K562 (cell line): ENCODE measurements around the gene PLEKHN1. TPM values are rescaled to one million over a fixed set of nuclear protein-coding genes. Genes with fewer than 3 reads are reported as not detected.

ENCODE experiments used
- ATAC-seq: fragments of 200-7000 bp; cut with Tn5 transposase; 3 replicates; pipeline ENCODE4 v1.9.1; 2020; ENCODE audit warnings: moderate library complexity
- BruUV-seq: library from RNA; stranded (reverse); fragments of 400-500 nt; replicated peaks from 2 replicates; lab custom pipeline; 2021; lab: Mats Ljungman, UMichigan
- CTCF ChIA-PET: fragments of 300-600 bp; formaldehyde crosslinking; extraction: SDS; loops from one replicate; lab custom pipeline; 2021; ENCODE audit warnings: low intra/inter-chr PET ratio; lab: Yijun Ruan, JAX
- POLR2A ChIA-PET: fragments of 300-600, 350-650 bp; sonication (Branson Sonifier 250); formaldehyde crosslinking; extraction: SDS; loops from one replicate; lab custom pipeline; 2021; ENCODE audit warnings: antibody characterized with exemption, inconsistent platforms; lab: Yijun Ruan, JAX
- DNase-seq, 4 experiments: peaks; one replicate each; pipeline versions ENCODE4 v3.0.0 to v3.0.0-alpha.2; 2011 to 2018; ENCODE audit warnings: low spot score in 3 of 4, mixed read lengths in 3 of 4; ENCODE audit errors: extremely low read depth in 1 of 4
- FAIRE-seq: peaks from 2 replicates; lab custom pipeline; 2011; peaks lifted over from hg19 to GRCh38; lab: Jason Lieb, UNC
- H2AFZ ChIP-seq: 2 replicates; pipeline ENCODE4 v1.6.0; 2011; ENCODE audit warnings: low read depth, low read length, control low read depth, inconsistent platforms
- H3K27ac ChIP-seq: fragments of 200-600 bp; 3 replicates; pipeline ENCODE4 v1.8.0; 2011; ENCODE audit warnings: low read depth, mild to moderate bottlenecking, control low read depth, inconsistent platforms, low read length, moderate library complexity, mixed read lengths; ENCODE audit errors: extremely low read depth
- H3K27me3 ChIP-seq, 2 experiments: fragments of 300-600 bp in 1 of 2; 2 replicates in 1 of 2; 3 replicates in 1 of 2; pipeline versions ENCODE4 v1.6.0 to v1.8.0; 2011; ENCODE audit warnings: inconsistent platforms in 2 of 2, low read length in 2 of 2, mild to moderate bottlenecking in 1 of 2, mixed read lengths in 1 of 2, moderate library complexity in 1 of 2; ENCODE audit not compliant: control insufficient read depth in 2 of 2, insufficient read depth in 2 of 2
- H3K36me3 ChIP-seq: fragments of 300-600 bp; 3 replicates; pipeline ENCODE4 v1.8.0; 2011; ENCODE audit warnings: mild to moderate bottlenecking, low read length, inconsistent platforms; ENCODE audit not compliant: control insufficient read depth, insufficient read depth
- H3K4me1 ChIP-seq, 2 experiments: fragments of 200-600 bp in 1 of 2; replicated peaks in 1 of 2; 2 replicates in 1 of 2; 3 replicates in 1 of 2; pipeline versions ENCODE4 v1.5.1 to v1.8.0; 2011; ENCODE audit warnings: inconsistent platforms in 2 of 2, low read length in 2 of 2, mild to moderate bottlenecking in 1 of 2, mixed read lengths in 1 of 2, moderate library complexity in 1 of 2; ENCODE audit not compliant: control insufficient read depth in 2 of 2, insufficient read depth in 2 of 2
- H3K4me2 ChIP-seq: 2 replicates; pipeline ENCODE4 v1.6.1; 2011; ENCODE audit warnings: low read length, control low read depth, inconsistent platforms, mixed read lengths; ENCODE audit not compliant: insufficient read depth
- H3K4me3 ChIP-seq: fragments of 200-600 bp; sonication (generic), shearing (Covaris generic); 2 replicates; pipeline ENCODE4 v1.5.1; 2016; ENCODE audit warnings: control low read depth, inconsistent platforms
- H3K79me2 ChIP-seq: fragments of 200-600 bp; 3 replicates; pipeline ENCODE4 v1.8.0; 2011; ENCODE audit warnings: low read length, inconsistent platforms; ENCODE audit not compliant: control insufficient read depth, insufficient read depth
- H3K9ac ChIP-seq, 2 experiments: 2 replicates each; pipeline versions ENCODE4 v1.6.0 to v1.6.1; 2011; ENCODE audit warnings: low read depth in 2 of 2, low read length in 2 of 2, control low read depth in 1 of 2, inconsistent platforms in 1 of 2, mild to moderate bottlenecking in 1 of 2, mixed read lengths in 1 of 2; ENCODE audit not compliant: insufficient read depth in 1 of 2
- H3K9me1 ChIP-seq: one replicate; pipeline ENCODE4 v1.6.0; 2011; ENCODE audit warnings: inconsistent platforms, mild to moderate bottlenecking, low read length, moderate library complexity; ENCODE audit not compliant: control insufficient read depth, insufficient read depth
- H3K9me3 ChIP-seq: replicated peaks from 2 replicates; pipeline ENCODE4 v1.5.1; 2011; ENCODE audit warnings: low read depth, low read length, inconsistent platforms; ENCODE audit not compliant: control insufficient read depth, insufficient read depth
- H4K20me1 ChIP-seq: replicated peaks from 2 replicates; pipeline ENCODE4 v1.6.1; 2011; ENCODE audit warnings: low read length, inconsistent platforms, mixed read lengths; ENCODE audit not compliant: control insufficient read depth, insufficient read depth
- BCOR ChIP-seq: fragments of 450-650 bp; IDR thresholded peaks from 2 replicates; pipeline ENCODE4 v1.6.1; 2016
- BRCA1 ChIP-seq, 2 experiments: fragments of 450-650 bp in 1 of 2; sonication (generic) in 1 of 2; formaldehyde crosslinking in 1 of 2; IDR thresholded peaks; 2 replicates each; pipeline versions ENCODE4 v1.5.0 to v1.6.1; 2017 to 2020; ENCODE audit warnings: mild to moderate bottlenecking in 1 of 2, missing genetic modification reagents in 1 of 2
- CCAR2 ChIP-seq: fragments of 200-400 bp; formaldehyde crosslinking; IDR thresholded peaks from 2 replicates; pipeline ENCODE4 v1.6.1; 2017; ENCODE audit warnings: mild to moderate bottlenecking, low read depth, low read length
- FOXM1 ChIP-seq, 2 experiments: fragments of 450-650 bp in 1 of 2; sonication (generic) in 1 of 2; formaldehyde crosslinking in 1 of 2; IDR thresholded peaks; 2 replicates each; pipeline versions ENCODE4 v1.6.1 to v1.9.0; 2017 to 2022; ENCODE audit warnings: low read depth in 2 of 2, mild to moderate bottlenecking in 2 of 2, missing genetic modification reagents in 1 of 2, moderate library complexity in 1 of 2
- GTF2F1 ChIP-seq: IDR thresholded peaks from 2 replicates; pipeline ENCODE4 v1.6.1; 2011; ENCODE audit warnings: low read depth, low read length, improper control_type of control experiment
- HEY1 ChIP-seq: fragments of 250-450 bp; sonication (Bioruptor Pico); IDR thresholded peaks from 2 replicates; pipeline ENCODE4 v1.5.0; 2020; ENCODE audit warnings: mild to moderate bottlenecking, moderate library complexity, borderline replicate concordance
- KDM5B ChIP-seq: fragments of 200-600 bp; sonication (generic); IDR thresholded peaks from 2 replicates; pipeline ENCODE4 v1.6.1; 2012; ENCODE audit warnings: low read depth, mild to moderate bottlenecking, moderate library complexity, low read length, control low read depth, inconsistent platforms; ENCODE audit not compliant: insufficient replicate concordance
- SREBF2 ChIP-seq: sonication (generic); formaldehyde crosslinking; IDR thresholded peaks from 2 replicates; pipeline ENCODE4 v1.4.0; 2020; ENCODE audit warnings: mild to moderate bottlenecking, missing genetic modification reagents
- ZNF431 ChIP-seq: sonication (generic); formaldehyde crosslinking; IDR thresholded peaks from 2 replicates; pipeline ENCODE4 v1.8.0; 2022; ENCODE audit warnings: mild to moderate bottlenecking, missing genetic modification reagents
- WGBS: fragments of 100-300 bp; shearing (Covaris generic); methylation state at CpG from one replicate; pipeline ENCODE4 v1.1.6; 2016; ENCODE audit warnings: low coverage, mixed read lengths; ENCODE audit not compliant: insufficient coverage; ENCODE audit errors: missing lambda C conversion rate; 5-methylcytosine and 5-hydroxymethylcytosine counted together
- in situ Hi-C: fragments of 300-500 bp; cut with MboI; formaldehyde crosslinking; loops from 4 replicates; pipeline ENCODE4 v1.15.0; 2018; ENCODE audit warnings: inconsistent platforms, mixed read lengths
- intact Hi-C: fragments of 100-400 bp; cut with micrococcal nuclease; formaldehyde crosslinking; loops from 2 replicates; pipeline ENCODE4 v1.14.2; 2022
- polyA plus RNA-seq, 8 experiments: library from polyadenylated mRNA; depleted of rRNA in 4 of 8; stranded (reverse) in 5 of 8; unstranded in 3 of 8; fragments of >200 nt; fragmentation: Nextera tagmentation in 2 of 8; fragmentation: Illumina TruSeq in 1 of 8; extraction: Ambion mirVana in 2 of 8; extraction: Trizol in 1 of 8; gene quantifications; 2 replicates each; pipeline versions ENCODE4 v1.2.1 to v1.2.3, GENCODE V29; 2011 to 2014; ENCODE audit warnings: inconsistent platforms in 1 of 8, missing spikeins in 1 of 8
- total RNA-seq, 7 experiments: library from RNA; depleted of rRNA in 6 of 7; stranded (reverse); fragments of >200 nt in 6 of 7; fragmentation: Illumina TruSeq in 2 of 7; extraction: Trizol in 2 of 7; gene quantifications; 2 replicates each; pipeline versions ENCODE4 v1.2.1 to v1.2.3, GENCODE V29; 2011 to 2021; ENCODE audit warnings: low replicate concordance in 1 of 7
- TF ChIP-seq, protein P1 (sequence below): fragments of 250-450 bp; sonication (Bioruptor Pico); IDR thresholded peaks from 2 replicates; pipeline ENCODE4 v1.4.0; 2020; ENCODE audit warnings: mild to moderate bottlenecking, moderate library complexity
- TF ChIP-seq, protein P2 (sequence below): sonication (generic); formaldehyde crosslinking; IDR thresholded peaks from 2 replicates; pipeline ENCODE4 v1.5.0; 2020; ENCODE audit warnings: missing genetic modification reagents
- TF ChIP-seq, protein P3 (sequence below): sonication (generic); formaldehyde crosslinking; IDR thresholded peaks from 2 replicates; pipeline ENCODE4 v1.8.0; 2023; ENCODE audit warnings: mild to moderate bottlenecking, missing genetic modification reagents
- TF ChIP-seq, protein P4 (sequence below): fragments of 250-450 bp; sonication (Bioruptor Pico); IDR thresholded peaks from 2 replicates; pipeline ENCODE4 v1.9.0; 2021; ENCODE audit warnings: mild to moderate bottlenecking

Gene PLEKHN1
- total and polyA plus RNA-seq, 9 of the 15 experiments (the other 6 are each of a cell fraction or from before 2014, with no cell fraction given) = 0.07 to 1.5 (median 0.13) TPM; not detected in 2

DNA sequence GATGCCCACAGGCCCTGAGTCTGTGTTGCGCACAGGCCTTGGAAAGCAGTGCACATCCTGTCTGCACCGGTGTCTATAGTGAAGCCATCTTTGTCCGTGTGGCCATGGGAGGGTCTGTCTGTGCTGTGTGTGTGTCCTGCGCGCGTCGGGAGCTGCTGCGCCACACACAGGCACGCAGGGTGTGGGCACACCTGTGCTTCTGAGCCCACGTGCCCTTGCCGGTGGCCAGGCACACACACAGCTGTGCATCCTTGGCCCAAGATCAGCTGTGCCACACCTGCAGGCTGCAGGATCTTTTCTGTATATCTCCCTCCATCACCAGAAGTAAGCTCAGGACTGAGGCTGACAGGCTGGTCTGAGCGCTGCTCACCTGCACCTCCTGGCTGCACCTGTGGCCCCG, 45.8 kb upstream of the PLEKHN1 start:
- CTCF ChIA-PET = interaction anchor here (0.6 kb wide), 1 partner anchor 16 kb away, joined by 6 read pairs; no protein-coding TSS in a partner anchor
- peaks cover 49% of the 10 kb centered on the region for H4K20me1 ChIP-seq
- intact Hi-C loops (loop anchor here (5.0 kb wide), 1 partner anchor 142 kb away; no protein-coding TSS in a partner anchor), in situ Hi-C loops (no loop called here)
- POLR2A ChIA-PET = interaction anchor here (0.6 to 2.7 kb wide), 6 partner anchors 9 to 230 kb away, joined by 3 to 11 read pairs (median 5); no protein-coding TSS in a partner anchor
- H3K36me3 ChIP-seq = no peaks in the 10 kb centered on the region
- no peak for FAIRE-seq
- peaks cover 36 to 77% of the 10 kb centered on the region in 2 experiments for H3K27me3 ChIP-seq
- no peaks in the 10 kb centered on the region for H3K79me2 ChIP-seq
- no peaks in the 10 kb centered on the region for H3K9me3 ChIP-seq
- H3K4me1 ChIP-seq = peaks cover 21 to 96% of the 10 kb centered on the region in 2 experiments
- no peak overlapping the region for H3K4me3 ChIP-seq
- no peak overlapping the region for H3K27ac ChIP-seq
- H3K4me2 ChIP-seq = no peak overlapping the region
- no peaks in the 10 kb centered on the region for H3K9me1 ChIP-seq
- peak overlapping the region in 1 of 2 experiments; percentile 15; a peak in 1 of 4 replicates for H3K9ac ChIP-seq
- BruUV-seq = no TSS peak
- no peak for DNase-seq
- ATAC-seq = no peak
- H2AFZ ChIP-seq = no peak overlapping the region
- WGBS = 13% methylated on average over 13 of the region's 13 CpGs
- TF ChIP-seq, protein P1, sequence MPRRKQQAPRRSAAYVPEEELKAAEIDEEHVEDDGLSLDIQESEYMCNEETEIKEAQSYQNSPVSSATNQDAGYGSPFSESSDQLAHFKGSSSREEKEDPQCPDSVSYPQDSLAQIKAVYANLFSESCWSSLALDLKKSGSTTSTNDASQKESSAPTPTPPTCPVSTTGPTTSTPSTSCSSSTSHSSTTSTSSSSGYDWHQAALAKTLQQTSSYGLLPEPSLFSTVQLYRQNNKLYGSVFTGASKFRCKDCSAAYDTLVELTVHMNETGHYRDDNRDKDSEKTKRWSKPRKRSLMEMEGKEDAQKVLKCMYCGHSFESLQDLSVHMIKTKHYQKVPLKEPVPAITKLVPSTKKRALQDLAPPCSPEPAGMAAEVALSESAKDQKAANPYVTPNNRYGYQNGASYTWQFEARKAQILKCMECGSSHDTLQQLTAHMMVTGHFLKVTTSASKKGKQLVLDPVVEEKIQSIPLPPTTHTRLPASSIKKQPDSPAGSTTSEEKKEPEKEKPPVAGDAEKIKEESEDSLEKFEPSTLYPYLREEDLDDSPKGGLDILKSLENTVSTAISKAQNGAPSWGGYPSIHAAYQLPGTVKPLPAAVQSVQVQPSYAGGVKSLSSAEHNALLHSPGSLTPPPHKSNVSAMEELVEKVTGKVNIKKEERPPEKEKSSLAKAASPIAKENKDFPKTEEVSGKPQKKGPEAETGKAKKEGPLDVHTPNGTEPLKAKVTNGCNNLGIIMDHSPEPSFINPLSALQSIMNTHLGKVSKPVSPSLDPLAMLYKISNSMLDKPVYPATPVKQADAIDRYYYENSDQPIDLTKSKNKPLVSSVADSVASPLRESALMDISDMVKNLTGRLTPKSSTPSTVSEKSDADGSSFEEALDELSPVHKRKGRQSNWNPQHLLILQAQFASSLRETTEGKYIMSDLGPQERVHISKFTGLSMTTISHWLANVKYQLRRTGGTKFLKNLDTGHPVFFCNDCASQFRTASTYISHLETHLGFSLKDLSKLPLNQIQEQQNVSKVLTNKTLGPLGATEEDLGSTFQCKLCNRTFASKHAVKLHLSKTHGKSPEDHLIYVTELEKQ (CRISPR knock-in tag) = no peak
- no peak for TF ChIP-seq BCOR
- TF ChIP-seq KDM5B = peak; percentile 27
- TF ChIP-seq, protein P2, sequence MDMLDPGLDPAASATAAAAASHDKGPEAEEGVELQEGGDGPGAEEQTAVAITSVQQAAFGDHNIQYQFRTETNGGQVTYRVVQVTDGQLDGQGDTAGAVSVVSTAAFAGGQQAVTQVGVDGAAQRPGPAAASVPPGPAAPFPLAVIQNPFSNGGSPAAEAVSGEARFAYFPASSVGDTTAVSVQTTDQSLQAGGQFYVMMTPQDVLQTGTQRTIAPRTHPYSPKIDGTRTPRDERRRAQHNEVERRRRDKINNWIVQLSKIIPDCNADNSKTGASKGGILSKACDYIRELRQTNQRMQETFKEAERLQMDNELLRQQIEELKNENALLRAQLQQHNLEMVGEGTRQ = peak; percentile 24; the same call in 1 of the 2 replicates
- TF ChIP-seq SREBF2 = no peak
- TF ChIP-seq, protein P3, sequence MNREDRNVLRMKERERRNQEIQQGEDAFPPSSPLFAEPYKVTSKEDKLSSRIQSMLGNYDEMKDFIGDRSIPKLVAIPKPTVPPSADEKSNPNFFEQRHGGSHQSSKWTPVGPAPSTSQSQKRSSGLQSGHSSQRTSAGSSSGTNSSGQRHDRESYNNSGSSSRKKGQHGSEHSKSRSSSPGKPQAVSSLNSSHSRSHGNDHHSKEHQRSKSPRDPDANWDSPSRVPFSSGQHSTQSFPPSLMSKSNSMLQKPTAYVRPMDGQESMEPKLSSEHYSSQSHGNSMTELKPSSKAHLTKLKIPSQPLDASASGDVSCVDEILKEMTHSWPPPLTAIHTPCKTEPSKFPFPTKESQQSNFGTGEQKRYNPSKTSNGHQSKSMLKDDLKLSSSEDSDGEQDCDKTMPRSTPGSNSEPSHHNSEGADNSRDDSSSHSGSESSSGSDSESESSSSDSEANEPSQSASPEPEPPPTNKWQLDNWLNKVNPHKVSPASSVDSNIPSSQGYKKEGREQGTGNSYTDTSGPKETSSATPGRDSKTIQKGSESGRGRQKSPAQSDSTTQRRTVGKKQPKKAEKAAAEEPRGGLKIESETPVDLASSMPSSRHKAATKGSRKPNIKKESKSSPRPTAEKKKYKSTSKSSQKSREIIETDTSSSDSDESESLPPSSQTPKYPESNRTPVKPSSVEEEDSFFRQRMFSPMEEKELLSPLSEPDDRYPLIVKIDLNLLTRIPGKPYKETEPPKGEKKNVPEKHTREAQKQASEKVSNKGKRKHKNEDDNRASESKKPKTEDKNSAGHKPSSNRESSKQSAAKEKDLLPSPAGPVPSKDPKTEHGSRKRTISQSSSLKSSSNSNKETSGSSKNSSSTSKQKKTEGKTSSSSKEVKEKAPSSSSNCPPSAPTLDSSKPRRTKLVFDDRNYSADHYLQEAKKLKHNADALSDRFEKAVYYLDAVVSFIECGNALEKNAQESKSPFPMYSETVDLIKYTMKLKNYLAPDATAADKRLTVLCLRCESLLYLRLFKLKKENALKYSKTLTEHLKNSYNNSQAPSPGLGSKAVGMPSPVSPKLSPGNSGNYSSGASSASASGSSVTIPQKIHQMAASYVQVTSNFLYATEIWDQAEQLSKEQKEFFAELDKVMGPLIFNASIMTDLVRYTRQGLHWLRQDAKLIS (CRISPR knock-in tag) = no peak
- TF ChIP-seq FOXM1 (IDR thresholded peaks at IDR 0.05; ENCODE audit: low read depth) = no peak
- no peak for TF ChIP-seq FOXM1 (CRISPR knock-in tag; IDR thresholded peaks at IDR 0.05; ENCODE audit: low read depth)
- TF ChIP-seq HEY1 (CRISPR knock-in tag) = no peak
- no peak for TF ChIP-seq GTF2F1
- TF ChIP-seq, protein P4, sequence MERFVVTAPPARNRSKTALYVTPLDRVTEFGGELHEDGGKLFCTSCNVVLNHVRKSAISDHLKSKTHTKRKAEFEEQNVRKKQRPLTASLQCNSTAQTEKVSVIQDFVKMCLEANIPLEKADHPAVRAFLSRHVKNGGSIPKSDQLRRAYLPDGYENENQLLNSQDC (CRISPR knock-in tag) = no peak
- no peak for TF ChIP-seq CCAR2
- peak; percentile 41; the same call in 1 of the 2 replicates for TF ChIP-seq ZNF431
- no peak for TF ChIP-seq BRCA1 (IDR thresholded peaks at IDR 0.05)
- 0 out of 2 replicates have a peak, but pooled peaks have one; percentile 25 for TF ChIP-seq BRCA1 (CRISPR knock-in tag; IDR thresholded peaks at IDR 0.05)
